SK-N-MC (cell line): ENCODE results near the gene ELF4.

Experiments used
- DNase-seq: peaks from one replicate; pipeline ENCODE4 v3.0.0-alpha.2; 2011; ENCODE audit warnings: low read depth, low spot score
- H3K27ac ChIP-seq: fragments of 200-600 bp; sonication (generic); 2 replicates; pipeline ENCODE4 v1.5.1; 2016; ENCODE audit warnings: mixed run types
- H3K36me3 ChIP-seq: fragments of 200-600 bp; sonication (generic); 2 replicates; pipeline ENCODE4 v1.6.1; 2017; ENCODE audit warnings: antibody characterized with exemption, low read length, mixed read lengths; ENCODE audit not compliant: insufficient read depth
- H3K4me3 ChIP-seq: fragments of 200-600 bp; sonication (generic); 2 replicates; pipeline ENCODE4 v1.5.1; 2016
- H3K9ac ChIP-seq: fragments of 200-600 bp; sonication (generic); 2 replicates; pipeline ENCODE4 v1.8.0; 2017; ENCODE audit warnings: mixed run types, mixed read lengths; ENCODE audit not compliant: insufficient read length
- H3K9me3 ChIP-seq: fragments of 200-600 bp; sonication (generic); 2 replicates; pipeline ENCODE4 v1.6.1; 2017; ENCODE audit warnings: low read depth, mild to moderate bottlenecking, antibody characterized with exemption, low read length, moderate library complexity, mixed read lengths
- EZH2 ChIP-seq: fragments of 200-600 bp; sonication (generic); IDR thresholded peaks from one replicate; pipeline ENCODE4 v1.6.1; 2017; ENCODE audit warnings: antibody characterized with exemption
- FOXP2 ChIP-seq: optimal IDR thresholded peaks from 2 replicates; pipeline ENCODE3; 2011; ENCODE audit warnings: mild to moderate bottlenecking, moderate library complexity; ENCODE audit not compliant: insufficient read depth; ENCODE audit errors: extremely low read length, control extremely low read depth
- POLR2AphosphoS5 ChIP-seq: IDR thresholded peaks from 2 replicates; pipeline ENCODE4 v1.6.1; 2012; ENCODE audit warnings: mild to moderate bottlenecking, low read depth, low read length, borderline replicate concordance

Gene ELF4

DNA sequence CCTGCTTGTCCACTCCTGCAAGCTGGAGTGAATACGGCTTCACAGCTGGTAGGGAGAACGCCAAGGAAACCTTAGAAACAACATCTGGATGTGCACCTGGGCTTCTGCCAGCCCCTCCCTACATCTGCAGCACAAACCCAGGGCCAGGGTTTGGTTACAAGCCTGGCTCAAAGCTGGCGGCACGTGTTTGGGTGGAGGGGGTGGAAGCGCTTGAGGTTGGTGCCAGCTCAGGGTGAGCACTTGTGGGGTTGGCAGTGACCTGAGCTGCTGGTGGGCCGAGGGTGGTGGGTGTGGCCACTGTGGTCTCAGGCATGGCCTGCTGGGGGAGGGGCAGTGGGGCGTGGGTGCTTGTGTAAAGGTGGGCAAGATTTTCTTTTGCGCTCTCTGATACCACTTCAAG, 15.6 kb downstream of the ELF4 start:
- Histone ChIP-seq H3K9ac (no peak overlapping the region), H3K4me3 (no peak overlapping the region), H3K36me3 (no peaks in the 10 kb centered on the region), H3K27ac (no peak overlapping the region), H3K9me3 (no peaks in the 10 kb centered on the region)
- TF ChIP-seq EZH2: no peak
- no peak for TF ChIP-seq POLR2AphosphoS5
- TF ChIP-seq FOXP2: no peak
- no peak for DNase-seq

DNA sequence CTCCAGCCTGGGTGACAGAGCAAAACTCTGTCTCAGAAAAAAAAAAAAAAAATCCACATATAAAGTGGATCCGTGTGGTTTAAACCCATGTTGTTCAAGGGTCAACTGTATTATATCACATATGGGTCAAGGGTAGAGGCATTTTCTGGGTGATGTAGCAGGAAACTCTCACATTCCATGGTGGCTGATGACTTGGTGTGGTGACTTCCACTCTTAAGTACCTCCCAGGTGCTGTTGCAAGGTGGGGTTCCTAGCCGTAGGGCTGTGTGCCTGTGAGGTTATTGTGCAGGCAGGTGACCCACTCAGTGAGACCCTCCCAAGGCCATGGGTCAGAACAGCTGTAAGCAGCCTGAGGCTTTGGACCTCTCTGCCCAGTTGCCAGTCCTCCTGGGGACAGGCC, 17.0 kb downstream of the ELF4 start:
- no peaks in the 10 kb centered on the region for H3K9me3 ChIP-seq
- H3K4me3 ChIP-seq: no peak overlapping the region
- no peak overlapping the region for H3K9ac ChIP-seq
- DNase-seq: no peak
- no peak overlapping the region for H3K27ac ChIP-seq
- TF ChIP-seq POLR2AphosphoS5 (no peak), FOXP2 (no peak), EZH2 (no peak)
- H3K36me3 ChIP-seq: no peaks in the 10 kb centered on the region

DNA sequence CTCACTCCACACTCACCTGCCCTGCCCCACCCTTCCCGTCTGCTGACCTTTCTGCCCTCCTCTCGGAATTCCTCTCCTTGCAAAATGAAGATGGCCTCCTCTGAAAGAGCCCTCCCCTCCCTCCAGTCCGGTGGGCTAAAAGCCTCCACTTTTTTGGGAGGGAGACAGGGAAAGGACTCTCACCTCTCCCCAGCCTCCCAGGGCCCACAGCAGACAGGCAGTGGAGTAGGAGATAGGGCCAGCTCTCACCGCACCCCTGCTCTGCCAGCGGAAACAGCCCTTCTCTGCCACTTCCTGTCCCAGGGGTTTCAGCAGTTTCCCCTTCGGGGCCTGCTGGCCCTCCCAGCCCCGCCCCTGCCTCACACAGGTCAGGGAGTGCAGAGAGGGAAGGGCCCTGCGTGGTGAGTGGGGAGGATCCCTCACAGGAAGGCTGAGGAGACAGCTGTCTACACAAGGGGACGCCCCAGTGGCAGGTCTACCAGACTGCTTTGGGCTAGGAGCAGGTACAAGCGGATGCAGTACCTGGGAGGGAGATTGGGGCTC, 18.2 kb downstream of the ELF4 start:
- no peak for DNase-seq
- no peak overlapping the region for H3K27ac ChIP-seq
- H3K36me3 ChIP-seq: no peaks in the 10 kb centered on the region
- no peak overlapping the region for H3K4me3 ChIP-seq
- no peak overlapping the region for H3K9ac ChIP-seq
- no peaks in the 10 kb centered on the region for H3K9me3 ChIP-seq
- TF ChIP-seq EZH2 (no peak), POLR2AphosphoS5 (no peak), FOXP2 (no peak)

GRCh38 chrX:130090364-130090763, 19.9 kb downstream of the ELF4 start:
- TF ChIP-seq EZH2: no peak
- no peak for TF ChIP-seq FOXP2
- TF ChIP-seq POLR2AphosphoS5: no peak
- Histone ChIP-seq H3K27ac (no peak overlapping the region), H3K9ac (no peak overlapping the region), H3K36me3 (no peaks in the 10 kb centered on the region), H3K9me3 (no peaks in the 10 kb centered on the region), H3K4me3 (no peak overlapping the region)
- DNase-seq: no peak

DNA sequence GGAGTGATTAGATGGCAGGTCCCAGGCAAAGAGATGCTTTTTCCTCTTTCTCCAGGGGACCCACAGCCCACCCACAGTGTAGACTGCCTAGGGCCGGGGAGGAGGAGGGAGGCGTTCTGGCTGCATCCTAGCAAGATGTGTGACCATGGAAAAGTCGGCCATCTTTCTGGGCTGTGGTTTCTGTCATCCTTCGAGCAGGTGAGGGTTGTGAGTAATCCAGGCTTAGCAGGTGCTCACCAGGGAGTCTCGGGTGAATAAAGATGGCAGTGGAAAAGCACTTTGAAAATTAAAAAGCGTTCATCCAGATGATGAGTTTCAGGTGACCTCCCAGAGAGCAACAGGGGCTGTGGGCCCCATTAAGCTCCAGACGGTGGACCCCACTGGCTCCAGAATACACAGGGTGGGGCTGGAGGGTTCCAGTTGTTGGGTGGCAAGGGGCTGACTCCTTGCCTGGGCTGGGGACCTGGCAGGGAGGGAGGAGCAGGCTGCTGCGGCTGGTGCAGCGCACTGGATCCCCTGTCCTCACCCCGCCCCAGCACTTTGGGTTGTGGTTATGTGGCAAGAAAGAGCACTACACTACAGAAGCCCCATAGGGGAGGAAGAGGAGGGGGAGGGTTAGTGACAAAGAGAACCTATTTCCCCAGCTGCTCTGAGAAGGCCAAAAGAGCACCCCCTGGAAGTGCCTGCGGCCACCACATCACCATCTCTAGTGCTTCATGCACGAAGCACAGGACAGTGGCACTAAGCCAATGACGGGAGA, 23.7 kb downstream of the ELF4 start:
- no peak for DNase-seq
- TF ChIP-seq FOXP2 (no peak), POLR2AphosphoS5 (no peak), EZH2 (no peak)
- H3K27ac ChIP-seq: no peak overlapping the region

GRCh38 chrX:130085551-130086446, 24.5 kb downstream of the ELF4 start:
- TF ChIP-seq FOXP2: no peak
- H3K9ac ChIP-seq: no peak overlapping the region
- no peaks in the 10 kb centered on the region for H3K9me3 ChIP-seq
- H3K27ac ChIP-seq: no peak overlapping the region
- H3K36me3 ChIP-seq: no peaks in the 10 kb centered on the region; the same call in 1 of the 2 replicates
- DNase-seq: no peak
- no peak overlapping the region for H3K4me3 ChIP-seq

More for the DNA sequence above, 23.7 kb downstream of the ELF4 start:
- Histone ChIP-seq H3K9me3 (no peaks in the 10 kb centered on the region), H3K4me3 (no peak overlapping the region), H3K9ac (no peak overlapping the region), H3K36me3 (no peaks in the 10 kb centered on the region)

- DNase-seq: no peak
- TF ChIP-seq POLR2AphosphoS5 (no peak), EZH2 (no peak), FOXP2 (no peak)
- Histone ChIP-seq H3K9me3 (no peaks in the 10 kb centered on the region), H3K9ac (no peak overlapping the region), H3K27ac (no peak overlapping the region), H3K4me3 (no peak overlapping the region), H3K36me3 (no peaks in the 10 kb centered on the region; the same call in 1 of the 2 replicates)
Observed at GRCh38 chrX:130084631-130085237, 25.6 kb downstream of the ELF4 start.
